H1 (cell line): ENCODE data around the gene RARRES1. TPM values are rescaled to one million over a fixed set of nuclear protein-coding genes. Genes with fewer than 3 reads are reported as not detected.

Experiments
- CTCF ChIA-PET: fragments of 300-600 bp; sonication (Branson Sonifier 250); formaldehyde crosslinking; loops from one replicate; lab custom pipeline; 2021; ENCODE audit not compliant: partially characterized antibody; lab: Charles Lee
- POLR2A ChIA-PET: fragments of 300-600 bp; sonication (Branson Sonifier 250); formaldehyde crosslinking; loops from one replicate; lab custom pipeline; 2021; ENCODE audit warnings: inconsistent platforms; ENCODE audit not compliant: partially characterized antibody; lab: Charles Lee
- DNase-seq, 2 experiments: peaks; one replicate each; pipeline versions ENCODE4 v3.0.0 to v3.0.0-alpha.2; 2010 to 2022; ENCODE audit warnings: low spot score in 2 of 2, low read depth in 1 of 2, mixed read lengths in 1 of 2
- FAIRE-seq: peaks from 2 replicates; lab custom pipeline; 2011; peaks lifted over from hg19 to GRCh38; lab: Jason Lieb, UNC
- H2AFZ ChIP-seq: 2 replicates; pipeline ENCODE4 v1.8.1; 2012; ENCODE audit warnings: low read length, inconsistent platforms
- H2AK5ac ChIP-seq: 2 replicates; pipeline ENCODE4 v1.6.1; 2013; ENCODE audit warnings: low read depth, low read length
- H2BK120ac ChIP-seq: replicated peaks from 2 replicates; pipeline ENCODE3; 2013; ENCODE audit warnings: low read depth, low read length, inconsistent platforms
- H2BK12ac ChIP-seq: 2 replicates; pipeline ENCODE4 v1.6.1; 2013; ENCODE audit warnings: low read depth, low read length
- H2BK15ac ChIP-seq: 2 replicates; pipeline ENCODE4 v1.6.1; 2013; ENCODE audit warnings: low read length
- H2BK20ac ChIP-seq: 2 replicates; pipeline ENCODE4 v1.6.1; 2013; ENCODE audit warnings: low read length
- H2BK5ac ChIP-seq: 2 replicates; pipeline ENCODE4 v1.6.1; 2013; ENCODE audit warnings: low read depth, low read length
- H3K14ac ChIP-seq: 2 replicates; pipeline ENCODE4 v1.6.1; 2013; ENCODE audit warnings: inconsistent platforms; ENCODE audit not compliant: insufficient read length
- H3K18ac ChIP-seq: 2 replicates; pipeline ENCODE4 v1.6.1; 2013; ENCODE audit warnings: low read length; ENCODE audit errors: extremely low read depth
- H3K23ac ChIP-seq: 2 replicates; pipeline ENCODE4 v1.6.1; 2013; ENCODE audit warnings: inconsistent platforms; ENCODE audit not compliant: insufficient read length
- H3K23me2 ChIP-seq: 2 replicates; pipeline ENCODE4 v1.6.1; 2013; ENCODE audit warnings: low read depth, low read length
- H3K27ac ChIP-seq: 2 replicates; pipeline ENCODE4 v1.6.1; 2011; ENCODE audit warnings: low read depth, low read length, inconsistent platforms
- H3K27me3 ChIP-seq, 4 experiments: replicated peaks in 1 of 4; 1 replicate in 1 of 4; 2 replicates in 3 of 4; pipeline versions ENCODE4 v1.6.1 to v1.8.1; 2011 to 2013; ENCODE audit warnings: low read length in 3 of 4, mild to moderate bottlenecking in 3 of 4, inconsistent platforms in 2 of 4, mixed read lengths in 2 of 4, moderate library complexity in 1 of 4; ENCODE audit not compliant: control insufficient read depth in 3 of 4, insufficient read depth in 3 of 4; ENCODE audit errors: extremely low read depth in 1 of 4
- H3K36me3 ChIP-seq, 4 experiments: 2 replicates each; pipeline versions ENCODE4 v1.6.1 to v1.8.1; 2011 to 2013; ENCODE audit warnings: mild to moderate bottlenecking in 4 of 4, low read length in 3 of 4, moderate library complexity in 2 of 4, control low read depth in 1 of 4, inconsistent platforms in 1 of 4; ENCODE audit not compliant: insufficient read depth in 4 of 4, control insufficient read depth in 2 of 4
- H3K4ac ChIP-seq: replicated peaks from 2 replicates; pipeline ENCODE3; 2013; ENCODE audit warnings: low read length, low read depth, mixed read lengths, inconsistent platforms; ENCODE audit not compliant: insufficient read length
- H3K4me1 ChIP-seq, 4 experiments: replicated peaks in 1 of 4; 1 replicate in 1 of 4; 2 replicates in 3 of 4; pipeline versions ENCODE4 v1.6.1 to v1.8.1; 2011 to 2013; ENCODE audit warnings: low read length in 3 of 4, inconsistent platforms in 2 of 4, mixed read lengths in 1 of 4; ENCODE audit not compliant: insufficient read depth in 4 of 4, control insufficient read depth in 3 of 4
- H3K4me2 ChIP-seq, 2 experiments: 2 replicates each; pipeline versions ENCODE4 v1.6.1 to v1.8.1; 2011 to 2013; ENCODE audit warnings: low read depth in 2 of 2, low read length in 2 of 2, control low read depth in 1 of 2, inconsistent platforms in 1 of 2, mild to moderate bottlenecking in 1 of 2; ENCODE audit not compliant: insufficient read depth in 1 of 2
- H3K4me3 ChIP-seq, 4 experiments: fragments of 200-600, 300-600 bp in 1 of 4; sonication (generic), shearing (Covaris generic), sonication (Bioruptor Twin) in 1 of 4; 2 replicates each; pipeline versions ENCODE4 v1.5.1 to v1.8.1; 2011 to 2016; ENCODE audit warnings: low read length in 4 of 4, low read depth in 3 of 4, control low read depth in 2 of 4, inconsistent platforms in 2 of 4, mild to moderate bottlenecking in 2 of 4, mixed read lengths in 1 of 4, moderate library complexity in 1 of 4; ENCODE audit not compliant: insufficient read depth in 2 of 4; ENCODE audit errors: extremely low read depth in 1 of 4
- H3K56ac ChIP-seq: replicated peaks from 2 replicates; pipeline ENCODE3; 2013; ENCODE audit warnings: low read depth, mild to moderate bottlenecking, mixed read lengths, low read length, inconsistent platforms; ENCODE audit not compliant: insufficient read length
- H3K79me1 ChIP-seq: 2 replicates; pipeline ENCODE4 v1.6.1; 2013; ENCODE audit warnings: low read depth, low read length, control low read depth
- H3K79me2 ChIP-seq, 2 experiments: 2 replicates each; pipeline versions ENCODE4 v1.6.1 to v1.8.1; 2012 to 2013; ENCODE audit warnings: low read length in 2 of 2, mild to moderate bottlenecking in 2 of 2, inconsistent platforms in 1 of 2; ENCODE audit not compliant: insufficient read depth in 2 of 2, control insufficient read depth in 1 of 2
- H3K9ac ChIP-seq, 4 experiments: replicated peaks in 1 of 4; 1 replicate in 1 of 4; 2 replicates in 3 of 4; pipeline versions ENCODE4 v1.6.1 to v1.8.1; 2011 to 2013; ENCODE audit warnings: low read depth in 3 of 4, low read length in 3 of 4, control low read depth in 2 of 4, mild to moderate bottlenecking in 2 of 4, moderate library complexity in 2 of 4, inconsistent platforms in 1 of 4; ENCODE audit errors: extremely low read depth in 1 of 4
- H3K9me3 ChIP-seq, 2 experiments: 2 replicates each; pipeline versions ENCODE4 v1.6.1 to v1.8.1; 2012 to 2013; ENCODE audit warnings: mild to moderate bottlenecking in 2 of 2, moderate library complexity in 2 of 2, control low read depth in 1 of 2, inconsistent platforms in 1 of 2, low read depth in 1 of 2, low read length in 1 of 2, mixed read lengths in 1 of 2; ENCODE audit not compliant: insufficient read depth in 2 of 2
- H4K20me1 ChIP-seq, 2 experiments: replicated peaks in 1 of 2; 2 replicates each; pipeline versions ENCODE3 to v1.8.1; 2011 to 2013; ENCODE audit warnings: inconsistent platforms in 2 of 2, low read length in 2 of 2, mild to moderate bottlenecking in 1 of 2; ENCODE audit not compliant: insufficient read depth in 2 of 2, control insufficient read depth in 1 of 2
- H4K5ac ChIP-seq: 2 replicates; pipeline ENCODE4 v1.6.1; 2013; ENCODE audit warnings: low read length, low read depth, mixed read lengths, inconsistent platforms; ENCODE audit not compliant: insufficient read length
- H4K8ac ChIP-seq: 2 replicates; pipeline ENCODE4 v1.8.0; 2013; ENCODE audit warnings: mild to moderate bottlenecking, moderate library complexity, low read length, inconsistent platforms; ENCODE audit not compliant: insufficient read depth; ENCODE audit errors: extremely low read depth
- H4K91ac ChIP-seq: replicated peaks from 2 replicates; pipeline ENCODE3; 2013; ENCODE audit warnings: low read length, mixed read lengths, inconsistent platforms; ENCODE audit not compliant: insufficient read length
- CHD2 ChIP-seq: IDR thresholded peaks from 2 replicates; pipeline ENCODE4 v1.6.1; 2012; ENCODE audit warnings: low read length, improper control_type of control experiment
- CREB1 ChIP-seq: IDR thresholded peaks from 2 replicates; pipeline ENCODE4 v1.6.1; 2012; ENCODE audit warnings: inconsistent platforms
- EGR1 ChIP-seq: IDR thresholded peaks from 2 replicates; pipeline ENCODE4 v1.6.1; 2011; ENCODE audit warnings: low read depth, low read length, borderline replicate concordance
- EZH2 ChIP-seq: fragments of 200-600 bp; sonication (generic); IDR thresholded peaks from 2 replicates; pipeline ENCODE4 v1.7.1; 2012; ENCODE audit warnings: low read depth, mild to moderate bottlenecking, moderate library complexity, low read length, inconsistent platforms; ENCODE audit not compliant: severe bottlenecking
- FOSL1 ChIP-seq: IDR thresholded peaks from 2 replicates; pipeline ENCODE4 v1.6.1; 2011; ENCODE audit warnings: mild to moderate bottlenecking, low read depth, low read length, moderate library complexity; ENCODE audit not compliant: insufficient read depth
- MAX ChIP-seq: IDR thresholded peaks from 2 replicates; pipeline ENCODE4 v1.6.1; 2012; ENCODE audit warnings: inconsistent platforms
- NRF1 ChIP-seq: IDR thresholded peaks from 2 replicates; pipeline ENCODE4 v1.6.1; 2011; ENCODE audit warnings: mild to moderate bottlenecking, low read depth, low read length, improper control_type of control experiment
- POLR2A ChIP-seq, 2 experiments: IDR thresholded peaks; 1 replicate in 1 of 2; 2 replicates in 1 of 2; pipeline ENCODE4 v1.6.1; 2011; ENCODE audit warnings: low read depth in 2 of 2, low read length in 2 of 2, mild to moderate bottlenecking in 2 of 2; ENCODE audit errors: control extremely low read depth in 1 of 2
- POU5F1 ChIP-seq: IDR thresholded peaks from 2 replicates; pipeline ENCODE4 v1.6.1; 2011; ENCODE audit warnings: low read depth, mild to moderate bottlenecking, low read length, moderate library complexity
- RXRA ChIP-seq: IDR thresholded peaks from 2 replicates; pipeline ENCODE4 v1.6.1; 2011; ENCODE audit warnings: low read depth, mild to moderate bottlenecking, low read length, moderate library complexity; ENCODE audit not compliant: insufficient read depth
- SAP30 ChIP-seq: fragments of 300-600 bp; sonication (generic); IDR thresholded peaks from 2 replicates; pipeline ENCODE4 v1.7.1; 2012; ENCODE audit warnings: low read length, moderate library complexity, mild to moderate bottlenecking, inconsistent platforms; ENCODE audit not compliant: insufficient read depth, insufficient replicate concordance
- SIRT6 ChIP-seq: IDR thresholded peaks from one replicate; pipeline ENCODE4 v1.7.1; 2012; ENCODE audit warnings: low read length, inconsistent platforms
- SUZ12 ChIP-seq: fragments of 200-600 bp; sonication (generic); IDR thresholded peaks from 2 replicates; pipeline ENCODE4 v1.6.1; 2012; ENCODE audit warnings: mild to moderate bottlenecking, inconsistent platforms, low read length, moderate library complexity, mixed read lengths
- TCF12 ChIP-seq: IDR thresholded peaks from 2 replicates; pipeline ENCODE4 v1.6.1; 2011; ENCODE audit warnings: low read depth, mild to moderate bottlenecking, low read length
- TEAD4 ChIP-seq: IDR thresholded peaks from 2 replicates; pipeline ENCODE4 v1.6.1; 2012; ENCODE audit warnings: low read depth, low read length, inconsistent platforms, mixed read lengths
- WGBS, 2 experiments: shearing (Covaris generic) in 1 of 2; methylation state at CpG; one replicate each; pipeline versions ENCODE4 v1.1.6 to v1.1.7; 2013 to 2015; ENCODE audit warnings: low lambda C conversion rate in 2 of 2, mixed read lengths in 2 of 2, inconsistent platforms in 1 of 2, low coverage in 1 of 2, missing lambda C conversion rate in 1 of 2; ENCODE audit not compliant: insufficient replicate concordance in 2 of 2, insufficient coverage in 1 of 2, insufficient read length in 1 of 2; ENCODE audit errors: extremely low coverage in 1 of 2, missing lambda C conversion rate in 1 of 2; 5-methylcytosine and 5-hydroxymethylcytosine counted together
- polyA plus RNA-seq, 7 experiments: library from polyadenylated mRNA; depleted of rRNA in 3 of 7; stranded (reverse) in 5 of 7; unstranded in 2 of 7; fragments of >200 nt in 5 of 7; fragments of 200-250 nt in 2 of 7; gene quantifications; 1 replicate in 5 of 7; 2 replicates in 1 of 7; 4 replicates in 1 of 7; pipeline versions ENCODE4 v1.2.1 to v1.2.3, GENCODE V29; 2011 to 2013; ENCODE audit warnings: missing spikeins in 2 of 7, mixed read lengths in 2 of 7
- total RNA-seq: library from RNA; stranded (reverse); fragmentation: NEBNext Ultra II Directional; extraction: Animal tissue kit (Norgen Biotek cat#: 25700); gene quantifications from 2 replicates; pipeline ENCODE4 v1.2.1, GENCODE V29; 2021

Gene RARRES1
- total and polyA plus RNA-seq, 2 of the 8 experiments (the other 6 are each of a cell fraction or from before 2014, with no cell fraction given), result 0.26 to 0.71 TPM

GRCh38 chr3:158750016-158750415 is 17.8 kb upstream of the RARRES1 start:
- Histone ChIP-seq H4K20me1 (peaks cover 0 to 2% of the 10 kb centered on the region in 2 experiments), H3K36me3 (peaks cover 0 to under 1% (median 0%) of the 10 kb centered on the region in 4 experiments; a peak in 1 of 8 replicates), H2AFZ (no peak overlapping the region), H3K9me3 (no peaks in the 10 kb centered on the region), H3K4me3 (no peak overlapping the region), H3K27ac (no peak overlapping the region), H2BK15ac (no peak overlapping the region), H3K23ac (no peak overlapping the region), H3K4ac (no peak overlapping the region), H3K18ac (no peak overlapping the region), H3K14ac (no peak overlapping the region), H2BK12ac (no peak overlapping the region), H2BK5ac (no peak overlapping the region), H2BK120ac (no peak overlapping the region), H3K4me2 (no peak overlapping the region), H4K91ac (no peak overlapping the region), H2BK20ac (no peak overlapping the region), H3K79me2 (no peaks in the 10 kb centered on the region), H3K79me1 (no peaks in the 10 kb centered on the region), H3K23me2 (no peaks in the 10 kb centered on the region), H4K8ac (no peak overlapping the region), H3K27me3 (no peaks in the 10 kb centered on the region), H2AK5ac (no peak overlapping the region), H3K4me1 (no peaks in the 10 kb centered on the region), H3K9ac (no peak overlapping the region), H4K5ac (no peak overlapping the region), H3K56ac (no peak overlapping the region)
- ChIA-PET POLR2A (no interaction called here), CTCF (interaction anchor here (1.0 to 1.3 kb wide), 3 partner anchors 17 to 40 kb away, joined by 3 to 4 read pairs (median 3); partner anchors contain the start of gene RARRES1)
- FAIRE-seq, result no peak
- WGBS, 2 experiments, result 81% methylated on average over 6 of the region's 6 CpGs; no CpG with 5 or more reads in 1 of the 2 experiments
- DNase-seq, result no peak
- TF ChIP-seq RXRA (no peak), FOSL1 (no peak), EZH2 (no peak), SAP30 (no peak), NRF1 (no peak), POLR2A (IDR thresholded peaks at IDR 0.05; ENCODE audit: control extremely low read depth in 1 of 2, low read depth in 2 of 2, low read length in 2 of 2) (no peak), EGR1 (no peak), SIRT6 (no peak), CHD2 (no peak), POU5F1 (no peak), CREB1 (no peak), TEAD4 (no peak), MAX (no peak), SUZ12 (no peak), TCF12 (no peak)
